AML-193 (cell line): ENCODE measurements around the gene IGSF1.

Experiments
- DNase-seq, 2 experiments: peaks; one replicate each; lab custom pipeline; 2025; lab: John Stamatoyannopoulos, UW

Gene IGSF1

GRCh38 chrX:131288738-131289511, at the start of gene IGSF1:
Gene IGSF1 (minus strand): TSS chrX:131289306. CDS start chrX:131286674, 2,632 bp downstream.
- no peak for DNase-seq

- DNase-seq, result no peak
These were observed 43.2 kb upstream of the IGSF1 start for GRCh38 chrX:131332331-131332730.

- no peak for DNase-seq
These were observed 42.0 kb upstream of the IGSF1 start for GRCh38 chrX:131331152-131331551.

GRCh38 chrX:131330735-131331134, 41.6 kb upstream of the IGSF1 start:
- DNase-seq, result no peak

- DNase-seq, result no peak
These were observed 33.5 kb upstream of the IGSF1 start for GRCh38 chrX:131322651-131323050.

GRCh38 chrX:131317326-131317725, 28.2 kb upstream of the IGSF1 start:
- no peak for DNase-seq

- DNase-seq, result no peak
These were observed 27.2 kb upstream of the IGSF1 start for GRCh38 chrX:131316260-131316659.

GRCh38 chrX:131308980-131309379, 19.9 kb upstream of the IGSF1 start:
- DNase-seq, result no peak

GRCh38 chrX:131306601-131307000, 17.5 kb upstream of the IGSF1 start:
- DNase-seq, result no peak

- no peak for DNase-seq
These were observed 16.8 kb upstream of the IGSF1 start for GRCh38 chrX:131305926-131306325.

- DNase-seq, result no peak
These were observed 13.6 kb upstream of the IGSF1 start for GRCh38 chrX:131302701-131303100.

- no peak for DNase-seq
These were observed 12.0 kb upstream of the IGSF1 start for GRCh38 chrX:131301155-131301554.

GRCh38 chrX:131298846-131299245, 9.7 kb upstream of the IGSF1 start:
- DNase-seq, result no peak

- DNase-seq, result no peak
These were observed 8.9 kb upstream of the IGSF1 start for GRCh38 chrX:131298036-131298435.

- no peak for DNase-seq
These were observed 421 bp upstream of the IGSF1 start for GRCh38 chrX:131289527-131289926.

GRCh38 chrX:131288188-131288587, 918 bp downstream of the IGSF1 start:
- no peak for DNase-seq

GRCh38 chrX:131287560-131288179, 1.4 kb downstream of the IGSF1 start:
- DNase-seq, result no peak

- no peak for DNase-seq
These were observed 9.5 kb downstream of the IGSF1 start for GRCh38 chrX:131279617-131280016.

GRCh38 chrX:131279197-131279596, 9.9 kb downstream of the IGSF1 start:
- no peak for DNase-seq

GRCh38 chrX:131277543-131278136, 11.5 kb downstream of the IGSF1 start:
- no peak for DNase-seq

GRCh38 chrX:131273011-131273410, 16.1 kb downstream of the IGSF1 start:
- no peak for DNase-seq

GRCh38 chrX:131271826-131272225, 17.3 kb downstream of the IGSF1 start:
- DNase-seq, result no peak

GRCh38 chrX:131271274-131271673, 17.8 kb downstream of the IGSF1 start:
- DNase-seq, result no peak
